ENCODE data around the gene CNTNAP2. TPM values are rescaled to one million over a fixed set of nuclear protein-coding genes. Genes with fewer than 3 reads are reported as not detected.

Gene CNTNAP2
- total and polyA plus RNA-seq, 9 of the 15 experiments (the other 6 are each of a cell fraction or from before 2014, with no cell fraction given), result 0.04 to 0.62 (median 0.09) TPM; not detected in 4

GRCh38 chr7:146698995-146699610 lies 582.5 kb downstream of the CNTNAP2 start:
- Histone ChIP-seq H3K9me3 (replicated peaks; ENCODE audit: control insufficient read depth, insufficient read depth, low read depth, low read length) (no peaks in the 10 kb centered on the region), H2AFZ (ENCODE audit: low read depth, low read length) (no peak overlapping the region), H3K4me2 (ENCODE audit: insufficient read depth, low read length) (no peak overlapping the region), H3K36me3 (ENCODE audit: control insufficient read depth, insufficient read depth, low read length) (no peaks in the 10 kb centered on the region), H3K9me1 (ENCODE audit: control insufficient read depth, insufficient read depth, low read length) (no peaks in the 10 kb centered on the region), H3K4me3 (no peak overlapping the region), H3K4me1 (replicated peaks in 1 of 2; ENCODE audit: control insufficient read depth in 2 of 2, insufficient read depth in 2 of 2, low read length in 2 of 2) (no peaks in the 10 kb centered on the region), H4K20me1 (replicated peaks; ENCODE audit: control insufficient read depth, insufficient read depth, low read length) (no peaks in the 10 kb centered on the region), H3K79me2 (ENCODE audit: control insufficient read depth, insufficient read depth, low read length) (no peaks in the 10 kb centered on the region), H3K27me3 (ENCODE audit: control insufficient read depth in 2 of 2, insufficient read depth in 2 of 2, low read length in 2 of 2) (no peaks in the 10 kb centered on the region), H3K27ac (ENCODE audit: extremely low read depth, low read depth, low read length) (no peak overlapping the region), H3K9ac (ENCODE audit: insufficient read depth in 1 of 2, low read depth in 2 of 2, low read length in 2 of 2) (no peak overlapping the region)
- ChIA-PET CTCF (ENCODE audit: low intra/inter-chr PET ratio) (no interaction called here), POLR2A (no interaction called here)
- intact Hi-C loops (cut with micrococcal nuclease), result no loop called here
- ATAC-seq (no peak), FAIRE-seq (no peak), DNase-seq (ENCODE audit: extremely low read depth in 1 of 4, low spot score in 3 of 4) (no peak)
- 0% methylated on average over 1 of the region's 1 CpG for WGBS (ENCODE audit: insufficient coverage, low coverage, missing lambda C conversion rate)
- in situ Hi-C loops (cut with MboI), result no loop called here
- no TSS peak for BruUV-seq (replicated peaks)
- TF ChIP-seq ZNF175 (CRISPR knock-in tag; IDR thresholded peaks at IDR 0.05; ENCODE audit: low read depth) (no peak), SAP30 (IDR thresholded peaks at IDR 0.05; ENCODE audit: borderline replicate concordance, insufficient read depth, low read depth, low read length, poor library complexity, severe bottlenecking) (no peak), DACH1 (IDR thresholded peaks at IDR 0.05; ENCODE audit: partially characterized antibody) (no peak), RFX5 (IDR thresholded peaks at IDR 0.05; ENCODE audit: low read depth, low read length) (no peak), ZBTB7A (IDR thresholded peaks at IDR 0.05; ENCODE audit: borderline replicate concordance, control insufficient read depth, low read depth, low read length) (no peak)
- TF ChIP-seq, protein P1, sequence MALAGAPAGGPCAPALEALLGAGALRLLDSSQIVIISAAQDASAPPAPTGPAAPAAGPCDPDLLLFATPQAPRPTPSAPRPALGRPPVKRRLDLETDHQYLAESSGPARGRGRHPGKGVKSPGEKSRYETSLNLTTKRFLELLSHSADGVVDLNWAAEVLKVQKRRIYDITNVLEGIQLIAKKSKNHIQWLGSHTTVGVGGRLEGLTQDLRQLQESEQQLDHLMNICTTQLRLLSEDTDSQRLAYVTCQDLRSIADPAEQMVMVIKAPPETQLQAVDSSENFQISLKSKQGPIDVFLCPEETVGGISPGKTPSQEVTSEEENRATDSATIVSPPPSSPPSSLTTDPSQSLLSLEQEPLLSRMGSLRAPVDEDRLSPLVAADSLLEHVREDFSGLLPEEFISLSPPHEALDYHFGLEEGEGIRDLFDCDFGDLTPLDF (CRISPR knock-in tag; IDR thresholded peaks at IDR 0.05), result no peak
- TF ChIP-seq, protein P2, sequence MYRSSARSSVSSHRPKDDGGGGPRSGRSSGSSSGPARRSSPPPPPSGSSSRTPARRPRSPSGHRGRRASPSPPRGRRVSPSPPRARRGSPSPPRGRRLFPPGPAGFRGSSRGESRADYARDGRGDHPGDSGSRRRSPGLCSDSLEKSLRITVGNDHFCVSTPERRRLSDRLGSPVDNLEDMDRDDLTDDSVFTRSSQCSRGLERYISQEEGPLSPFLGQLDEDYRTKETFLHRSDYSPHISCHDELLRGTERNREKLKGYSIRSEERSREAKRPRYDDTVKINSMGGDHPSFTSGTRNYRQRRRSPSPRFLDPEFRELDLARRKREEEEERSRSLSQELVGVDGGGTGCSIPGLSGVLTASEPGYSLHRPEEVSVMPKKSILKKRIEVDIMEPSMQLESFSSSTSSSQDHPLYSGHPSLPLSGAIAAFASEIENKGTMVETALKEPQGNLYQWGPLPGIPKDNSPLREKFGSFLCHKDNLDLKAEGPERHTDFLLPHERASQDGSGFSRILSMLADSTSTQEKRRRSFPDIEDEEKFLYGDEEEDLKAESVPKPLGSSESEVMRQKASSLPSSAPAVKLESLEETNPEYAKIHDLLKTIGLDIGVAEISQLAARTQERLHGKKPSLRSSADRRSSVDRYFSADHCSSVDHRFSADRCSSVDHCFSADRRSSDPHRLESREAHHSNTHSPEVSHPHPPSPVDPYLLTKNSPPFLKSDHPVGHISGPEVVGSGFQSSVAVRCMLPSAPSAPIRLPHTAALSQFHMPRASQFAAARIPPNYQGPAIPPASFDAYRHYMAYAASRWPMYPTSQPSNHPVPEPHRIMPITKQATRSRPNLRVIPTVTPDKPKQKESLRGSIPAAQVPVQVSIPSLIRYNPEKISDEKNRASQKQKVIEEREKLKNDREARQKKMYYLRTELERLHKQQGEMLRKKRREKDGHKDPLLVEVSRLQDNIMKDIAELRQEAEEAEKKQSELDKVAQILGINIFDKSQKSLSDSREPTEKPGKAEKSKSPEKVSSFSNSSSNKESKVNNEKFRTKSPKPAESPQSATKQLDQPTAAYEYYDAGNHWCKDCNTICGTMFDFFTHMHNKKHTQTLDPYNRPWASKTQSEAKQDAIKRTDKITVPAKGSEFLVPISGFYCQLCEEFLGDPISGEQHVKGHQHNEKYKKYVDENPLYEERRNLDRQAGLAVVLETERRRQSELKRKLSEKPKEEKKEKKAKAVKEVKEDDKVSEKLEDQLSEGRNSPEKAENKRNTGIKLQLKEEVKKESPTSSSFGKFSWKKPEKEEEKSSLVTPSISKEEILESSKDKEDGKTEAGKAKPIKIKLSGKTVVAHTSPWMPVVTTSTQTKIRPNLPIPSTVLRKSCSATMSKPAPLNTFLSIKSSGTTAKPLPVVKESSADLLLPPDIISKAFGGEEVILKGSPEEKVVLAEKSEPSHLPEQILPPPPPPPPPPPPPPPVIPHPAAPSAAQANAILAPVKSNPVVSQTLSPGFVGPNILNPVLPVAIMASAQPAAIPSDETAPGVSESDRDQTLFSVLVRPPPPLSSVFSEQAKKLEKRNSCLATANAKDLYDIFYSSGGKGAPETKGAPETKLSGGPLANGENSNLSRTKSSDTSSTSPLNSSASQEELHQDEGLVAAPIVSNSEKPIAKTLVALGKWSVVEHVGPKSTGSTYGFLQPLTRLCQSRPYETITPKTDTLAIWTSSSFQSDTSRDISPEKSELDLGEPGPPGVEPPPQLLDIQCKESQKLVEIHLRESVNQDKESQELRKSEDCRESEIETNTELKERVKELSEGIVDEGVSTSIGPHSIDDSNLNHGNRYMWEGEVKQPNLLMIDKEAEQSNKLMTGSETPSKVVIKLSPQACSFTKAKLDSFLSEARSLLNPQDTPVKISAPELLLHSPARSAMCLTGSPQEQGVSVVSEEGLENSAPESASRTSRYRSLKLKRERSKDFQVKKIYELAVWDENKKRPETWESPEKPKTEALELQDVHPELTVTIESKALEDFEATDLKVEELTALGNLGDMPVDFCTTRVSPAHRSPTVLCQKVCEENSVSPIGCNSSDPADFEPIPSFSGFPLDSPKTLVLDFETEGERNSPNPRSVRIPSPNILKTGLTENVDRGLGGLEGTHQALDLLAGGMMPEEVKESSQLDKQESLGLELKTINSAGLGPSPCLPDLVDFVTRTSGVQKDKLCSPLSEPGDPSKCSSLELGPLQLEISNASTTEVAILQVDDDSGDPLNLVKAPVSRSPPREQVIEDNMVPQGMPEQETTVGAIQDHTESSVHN (IDR thresholded peaks at IDR 0.05; ENCODE audit: borderline replicate concordance in 1 of 2, low read depth in 1 of 2), result no peak
- TF ChIP-seq, protein P3, sequence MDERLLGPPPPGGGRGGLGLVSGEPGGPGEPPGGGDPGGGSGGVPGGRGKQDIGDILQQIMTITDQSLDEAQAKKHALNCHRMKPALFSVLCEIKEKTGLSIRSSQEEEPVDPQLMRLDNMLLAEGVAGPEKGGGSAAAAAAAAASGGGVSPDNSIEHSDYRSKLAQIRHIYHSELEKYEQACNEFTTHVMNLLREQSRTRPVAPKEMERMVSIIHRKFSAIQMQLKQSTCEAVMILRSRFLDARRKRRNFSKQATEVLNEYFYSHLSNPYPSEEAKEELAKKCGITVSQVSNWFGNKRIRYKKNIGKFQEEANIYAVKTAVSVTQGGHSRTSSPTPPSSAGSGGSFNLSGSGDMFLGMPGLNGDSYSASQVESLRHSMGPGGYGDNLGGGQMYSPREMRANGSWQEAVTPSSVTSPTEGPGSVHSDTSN (CRISPR knock-in tag; IDR thresholded peaks at IDR 0.05; ENCODE audit: low read depth), result no peak
- TF ChIP-seq, protein P3 (tag; conservative IDR thresholded peaks at IDR 0.05; ENCODE audit: low read depth), result no peak
